ENCODE measurements around the gene PPM1K. TPM values are rescaled to one million over a fixed set of nuclear protein-coding genes. Genes with fewer than 3 reads are reported as not detected.

PPM1K gene
- total and polyA plus RNA-seq, 12 donors = 4.1 to 53.5 (median 23.6) TPM

GRCh38 chr4:88283661-88284438, 511 bp downstream of the PPM1K start:
- Histone ChIP-seq H3K4me1 (replicated peaks in 1 of 2) (peaks cover 4 to 29% of the 10 kb centered on the region in 2 donors), H3K36me3 (replicated peaks in 1 of 2) (no peaks in the 10 kb centered on the region), H3K27ac (peak overlapping the region; percentile 88 to 99 (median 98)), H3K4me3 (peak overlapping the region in 2 of 4 donors; percentile 70 to 74), H3K9me3 (replicated peaks in 1 of 3) (no peaks in the 10 kb centered on the region), H3K27me3 (no peaks in the 10 kb centered on the region)
- peak; percentile 64 to 76 (median 72) for DNase-seq
- TF ChIP-seq POLR2A (IDR thresholded peaks at IDR 0.05) (peak in 1 of 2 donors; percentile 71), CTCF (IDR thresholded peaks at IDR 0.05) (peak in 1 of 6 experiments; percentile 5)
- intact Hi-C loops (cut with DNase I) = no loop called here
- WGBS, 4 donors = 0% methylated on average over 19 to 66 of the region's 66 CpGs

- intact Hi-C loops (cut with DNase I) = no loop called here
- 96 to 100% (median 98%) methylated on average over 6 of the region's 6 CpGs for WGBS, 4 donors
- no peak overlapping the region for H3K27ac ChIP-seq
- no peaks in the 10 kb centered on the region for H3K36me3 ChIP-seq (replicated peaks in 1 of 2)
- peaks cover 4 to 44% of the 10 kb centered on the region in 2 donors for H3K4me1 ChIP-seq (replicated peaks in 1 of 2)
- no peak for TF ChIP-seq POLR2A (IDR thresholded peaks at IDR 0.05)
- H3K27me3 ChIP-seq = no peaks in the 10 kb centered on the region
- no peak for DNase-seq
- no peaks in the 10 kb centered on the region for H3K9me3 ChIP-seq (replicated peaks in 1 of 3)
- H3K4me3 ChIP-seq = no peak overlapping the region
These were observed 4.0 kb downstream of the PPM1K start for GRCh38 chr4:88280228-88280795.

- intact Hi-C loops (cut with DNase I) = no loop called here
- H3K36me3 ChIP-seq (replicated peaks in 1 of 2) = no peaks in the 10 kb centered on the region
- H3K4me1 ChIP-seq (replicated peaks in 1 of 2) = peaks cover 1 to 39% of the 10 kb centered on the region in 2 donors
- no peak for DNase-seq
- no peak overlapping the region for H3K4me3 ChIP-seq
- TF ChIP-seq CTCF (IDR thresholded peaks at IDR 0.05) = no peak
- TF ChIP-seq POLR2A (IDR thresholded peaks at IDR 0.05) = no peak
- H3K27me3 ChIP-seq = no peaks in the 10 kb centered on the region
- WGBS, 4 donors = 89 to 99% (median 93%) methylated on average over 3 of the region's 3 CpGs
- no peaks in the 10 kb centered on the region for H3K9me3 ChIP-seq (replicated peaks in 1 of 3)
- no peak overlapping the region for H3K27ac ChIP-seq
These were observed 6.6 kb downstream of the PPM1K start for GRCh38 chr4:88277711-88278225.

DNA sequence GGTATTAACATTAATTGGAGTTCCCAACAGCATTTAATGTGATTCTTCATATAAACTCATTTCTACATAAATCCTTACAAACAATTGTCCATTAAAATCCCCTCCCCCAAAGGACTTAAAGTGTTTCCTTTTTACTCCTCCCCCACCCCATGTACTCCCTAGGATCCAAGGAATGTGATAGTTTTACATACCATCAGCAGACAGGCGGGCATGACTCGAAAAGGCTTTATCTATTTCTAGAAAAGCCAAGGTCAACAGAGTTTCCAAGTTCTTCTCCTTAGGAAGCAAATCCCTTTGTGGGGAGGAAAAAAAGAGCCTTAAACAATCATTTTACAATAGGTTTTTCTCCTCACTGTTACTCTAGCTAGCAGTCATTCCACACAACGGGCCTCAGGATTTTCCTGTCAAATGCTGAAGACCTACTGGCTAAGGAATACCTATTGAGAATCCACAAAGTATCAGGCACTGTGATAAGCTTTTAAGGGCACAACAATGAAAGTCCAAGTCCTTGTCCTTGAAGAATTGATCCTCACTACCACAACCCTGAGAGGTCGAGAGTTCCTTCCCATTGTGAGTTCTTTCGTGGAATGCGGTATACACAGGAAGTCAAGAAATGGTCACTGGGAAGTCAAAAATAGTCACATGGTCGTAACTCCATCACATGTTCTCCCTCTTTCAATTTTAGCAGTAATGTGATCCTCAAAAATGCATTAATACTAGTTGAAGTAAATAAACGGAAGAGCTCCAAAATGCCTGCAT, 7.2 kb downstream of the PPM1K start:
- Histone ChIP-seq H3K9me3 (replicated peaks in 1 of 3) (no peaks in the 10 kb centered on the region), H3K4me1 (replicated peaks in 1 of 2) (peaks cover 0 to 33% of the 10 kb centered on the region in 2 donors), H3K27me3 (no peaks in the 10 kb centered on the region), H3K4me3 (no peak overlapping the region), H3K27ac (no peak overlapping the region), H3K36me3 (replicated peaks in 1 of 2) (no peaks in the 10 kb centered on the region)
- 69 to 77% (median 75%) methylated on average over 8 of the region's 8 CpGs for WGBS, 4 donors
- no peak for DNase-seq
- TF ChIP-seq CTCF (IDR thresholded peaks at IDR 0.05) (no peak), POLR2A (IDR thresholded peaks at IDR 0.05) (no peak)
- intact Hi-C loops (cut with DNase I) = no loop called here
